MCF 10A (cell line): ENCODE data around the gene PRTG. TPM values are rescaled to one million over a fixed set of nuclear protein-coding genes. Genes with fewer than 3 reads are reported as not detected.

ENCODE experiments used
- BruUV-seq: library from RNA; stranded (reverse); fragments of 400-500 nt; replicated peaks from 2 replicates; lab custom pipeline; 2021; lab: Mats Ljungman, UMichigan
- CTCF ChIA-PET: fragments of 300-600 bp; sonication (Branson Sonifier 250); formaldehyde crosslinking; extraction: SDS; loops from one replicate; lab custom pipeline; 2021; ENCODE audit warnings: antibody characterized with exemption, inconsistent platforms; lab: Yijun Ruan, JAX
- POLR2A ChIA-PET: fragments of 300-600, 350-650 bp; sonication (Branson Sonifier 250); formaldehyde crosslinking; extraction: SDS; loops from one replicate; lab custom pipeline; 2020; ENCODE audit warnings: antibody characterized with exemption, inconsistent platforms; lab: Yijun Ruan, JAX
- DNase-seq: peaks from one replicate; pipeline ENCODE4 v3.0.0-alpha.2; 2018; ENCODE audit not compliant: unreplicated experiment
- H3K27ac Mint-ChIP-seq: one replicate; pipeline ENCODE4 v1.8.0; 2022; ENCODE audit warnings: mild to moderate bottlenecking, low read depth, mixed read lengths; ENCODE audit not compliant: unreplicated experiment
- H3K27me3 Mint-ChIP-seq: one replicate; pipeline ENCODE4 v1.8.0; 2022; ENCODE audit warnings: mixed read lengths; ENCODE audit not compliant: insufficient read depth, unreplicated experiment
- H3K36me3 Mint-ChIP-seq: one replicate; pipeline ENCODE4 v1.8.0; 2022; ENCODE audit warnings: mild to moderate bottlenecking, moderate library complexity, mixed read lengths; ENCODE audit not compliant: insufficient read depth, unreplicated experiment
- H3K4me1 Mint-ChIP-seq: one replicate; pipeline ENCODE4 v1.8.0; 2022; ENCODE audit warnings: mixed read lengths; ENCODE audit not compliant: insufficient read depth, unreplicated experiment
- H3K4me3 Mint-ChIP-seq: one replicate; pipeline ENCODE4 v1.8.0; 2022; ENCODE audit warnings: mild to moderate bottlenecking, moderate library complexity, mixed read lengths; ENCODE audit not compliant: unreplicated experiment
- H3K9me3 Mint-ChIP-seq: one replicate; pipeline ENCODE4 v1.8.0; 2022; ENCODE audit warnings: mixed read lengths; ENCODE audit not compliant: unreplicated experiment
- CTCF ChIP-seq: fragments of 200-600 bp; IDR thresholded peaks from one replicate; pipeline ENCODE4 v1.8.0; 2022; ENCODE audit warnings: antibody characterized with exemption, mild to moderate bottlenecking; ENCODE audit not compliant: unreplicated experiment
- intact Hi-C: fragments of 100-400 bp; cut with micrococcal nuclease; formaldehyde crosslinking; loops from 2 replicates; pipeline ENCODE4 v1.14.1; 2022
- total RNA-seq: library from RNA; stranded (reverse); gene quantifications from 2 replicates; pipeline ENCODE4 v1.2.3, GENCODE V29; 2022

The PRTG gene
- total RNA-seq, 1 experiment from 2014 or later, result 3.5 TPM

- Mint-ChIP-seq H3K27me3 (no peaks in the 10 kb centered on the region), H3K36me3 (peaks cover 6% of the 10 kb centered on the region), H3K27ac (no peak overlapping the region), H3K9me3 (no peaks in the 10 kb centered on the region), H3K4me3 (no peak overlapping the region), H3K4me1 (peaks cover 6% of the 10 kb centered on the region)
- no peak for DNase-seq
- intact Hi-C loops, result no loop called here
- no peak for TF ChIP-seq CTCF
- ChIA-PET CTCF (interaction anchor here (0.5 kb wide), 1 partner anchor 214 kb away, joined by 3 read pairs; no protein-coding TSS in a partner anchor), POLR2A (no interaction called here)
- BruUV-seq, result no TSS peak
Observed at GRCh38 chr15:55630858-55631257, 112.1 kb downstream of the PRTG start.

GRCh38 chr15:55628369-55628730 lies 114.6 kb downstream of the PRTG start:
- Mint-ChIP-seq H3K27ac (peak overlapping the region; percentile 42), H3K9me3 (no peaks in the 10 kb centered on the region), H3K36me3 (peaks cover 10% of the 10 kb centered on the region), H3K27me3 (no peaks in the 10 kb centered on the region), H3K4me3 (no peak overlapping the region), H3K4me1 (peaks cover 6% of the 10 kb centered on the region)
- DNase-seq, result no peak
- no peak for TF ChIP-seq CTCF
- intact Hi-C loops, result no loop called here
- ChIA-PET CTCF (interaction anchor here (0.5 to 1.1 kb wide), 9 partner anchors 11 to 411 kb away, joined by 3 to 4 read pairs (median 3); no protein-coding TSS in a partner anchor), POLR2A (interaction anchor here (0.6 to 1.4 kb wide), 9 partner anchors 10 to 378 kb away, joined by 3 to 4 read pairs (median 3); partner anchors contain the start of genes CCPG1, PIERCE2, PIGB and PIGBOS1)
- BruUV-seq, result no TSS peak

DNA sequence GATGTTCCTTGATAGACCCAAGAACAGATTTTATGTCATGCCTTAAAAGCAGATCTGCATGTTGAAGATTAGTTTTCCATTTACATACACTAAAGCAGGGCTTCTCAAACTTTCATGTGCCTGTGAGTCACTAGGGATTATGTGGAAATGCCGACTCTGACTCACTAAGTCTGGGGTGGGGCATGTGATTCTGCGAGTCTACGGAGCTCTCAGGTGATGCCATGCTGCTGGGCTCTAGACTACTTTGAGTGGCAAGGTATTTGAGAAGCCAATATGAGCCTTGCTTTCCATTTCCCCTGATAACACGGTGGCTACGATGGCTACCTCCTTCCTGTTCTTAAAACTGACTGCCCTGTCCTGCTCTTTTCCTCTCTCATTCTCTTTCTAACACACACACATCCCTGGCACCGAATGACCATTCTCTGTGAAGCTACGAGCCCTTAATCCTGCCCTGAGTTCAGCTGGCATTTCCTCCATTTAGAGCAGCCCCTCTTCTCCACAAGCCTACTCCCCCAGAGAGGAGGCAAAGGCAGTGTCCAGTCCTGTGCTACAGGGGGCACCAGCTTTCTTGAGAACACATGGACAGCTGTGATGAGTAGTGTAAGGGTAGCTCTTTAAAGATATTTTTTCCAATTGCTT lies 115.1 kb downstream of the PRTG start:
- Mint-ChIP-seq H3K27me3 (no peaks in the 10 kb centered on the region), H3K4me1 (peaks cover 6% of the 10 kb centered on the region), H3K36me3 (peaks cover 10% of the 10 kb centered on the region), H3K9me3 (no peaks in the 10 kb centered on the region), H3K27ac (peak overlapping the region; percentile 42), H3K4me3 (peak overlapping the region; percentile 1)
- CTCF ChIA-PET, result interaction anchor here (0.5 to 1.0 kb wide), 7 partner anchors 12 to 411 kb away, joined by 3 to 4 read pairs (median 3); no protein-coding TSS in a partner anchor
- TF ChIP-seq CTCF, result no peak
- intact Hi-C loops, result no loop called here
- POLR2A ChIA-PET, result interaction anchor here (0.6 to 1.4 kb wide), 9 partner anchors 10 to 378 kb away, joined by 3 to 4 read pairs (median 3); partner anchors contain the start of genes CCPG1, PIERCE2, PIGB and PIGBOS1
- peak; percentile 96 for DNase-seq
- BruUV-seq, result no TSS peak

GRCh38 chr15:55619783-55620182 lies 123.2 kb downstream of the PRTG start:
- Mint-ChIP-seq H3K27ac (no peak overlapping the region), H3K36me3 (no peaks in the 10 kb centered on the region), H3K4me1 (no peaks in the 10 kb centered on the region), H3K4me3 (no peak overlapping the region), H3K27me3 (no peaks in the 10 kb centered on the region), H3K9me3 (no peaks in the 10 kb centered on the region)
- intact Hi-C loops, result no loop called here
- no peak for DNase-seq
- TF ChIP-seq CTCF, result no peak
- BruUV-seq, result no TSS peak
- ChIA-PET POLR2A (interaction anchor here (1.1 kb wide), 1 partner anchor 18 kb away, joined by 4 read pairs; no protein-coding TSS in a partner anchor), CTCF (interaction anchor here (0.7 kb wide), 2 partner anchors 59 to 1612 kb away, joined by 3 read pairs; no protein-coding TSS in a partner anchor)
